Raji (cell line): ENCODE data around the gene ALG2.

Experiments
- POLR2A ChIP-seq: IDR thresholded peaks from 2 replicates; pipeline ENCODE4 v1.6.1; 2011; ENCODE audit warnings: low read depth, low read length, control low read depth; ENCODE audit not compliant: insufficient read depth

ALG2 gene

DNA sequence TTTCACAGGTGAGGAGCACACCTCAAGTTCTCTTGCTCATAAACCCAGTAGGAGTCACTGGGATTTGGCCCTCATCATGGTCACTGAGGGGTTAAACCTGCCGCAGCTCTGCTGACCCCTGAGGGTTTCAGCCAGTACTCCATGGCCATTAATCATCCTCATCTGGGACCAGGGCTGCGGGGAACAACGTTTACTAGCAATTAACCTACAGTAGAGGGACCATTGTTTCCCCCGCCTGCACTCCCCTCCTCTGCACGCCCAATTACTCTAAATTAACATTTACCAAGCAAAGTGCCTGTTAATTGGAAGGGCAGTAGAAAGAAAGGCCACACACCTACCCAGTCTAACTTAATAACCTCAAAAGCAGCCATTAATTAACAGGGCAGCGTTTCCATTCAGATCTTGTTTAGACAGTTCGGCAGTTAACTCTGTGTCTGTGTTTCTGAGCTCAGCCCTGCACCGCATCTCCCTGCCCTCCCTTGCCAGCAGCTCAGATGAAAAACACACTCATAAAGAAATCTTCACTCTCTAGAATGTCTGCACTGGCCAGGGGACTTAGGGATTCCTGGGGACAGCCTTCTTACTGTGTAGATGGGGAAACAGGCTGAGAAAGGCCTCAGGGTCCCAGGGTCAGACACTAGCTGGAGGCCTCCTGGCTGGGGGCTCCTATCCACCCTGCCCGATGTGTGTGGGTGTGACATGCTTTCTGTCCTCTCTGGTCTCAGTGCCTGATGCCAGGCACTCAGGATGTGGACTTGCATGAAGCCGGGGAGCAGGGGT, 51.6 kb downstream of the ALG2 start:
- TF ChIP-seq POLR2A: no peak

- TF ChIP-seq POLR2A: no peak
Observed at GRCh38 chr9:99169086-99169485, 52.7 kb downstream of the ALG2 start.

DNA sequence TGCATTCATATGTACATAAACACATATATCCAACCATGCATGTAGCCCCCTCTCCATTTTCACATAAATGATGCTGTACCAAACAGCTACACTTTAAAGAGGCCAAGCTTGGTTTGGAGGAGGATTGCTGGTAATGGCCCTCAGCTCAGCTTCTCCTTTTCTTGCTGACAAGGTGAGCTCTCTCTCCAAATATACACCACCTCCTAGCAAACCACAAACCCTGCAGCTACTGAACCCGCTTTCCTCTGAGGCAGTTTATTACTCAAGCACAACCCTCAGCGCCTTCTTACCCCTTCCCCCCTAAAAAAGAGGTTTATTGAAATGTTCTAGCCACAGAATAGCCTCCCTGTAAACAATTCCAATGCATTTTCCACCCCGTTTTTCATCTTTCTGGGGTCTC, 54.0 kb downstream of the ALG2 start:
- TF ChIP-seq POLR2A: no peak

GRCh38 chr9:99167119-99167518, 54.6 kb downstream of the ALG2 start:
- no peak for TF ChIP-seq POLR2A
